Transverse colon (tissue), 4 donors: ENCODE results near the gene RNF115. TPM values are rescaled to one million over a fixed set of nuclear protein-coding genes. Genes with fewer than 3 reads are reported as not detected.

Experiments used
- DNase-seq: peaks from one replicate; pipeline ENCODE4 v3.0.0-alpha.2; 2019
- H3K27ac ChIP-seq, 4 donors: fragments of 200-600 bp; sonication (generic); 2 replicates each; pipeline ENCODE4 v1.5.1; 2016 to 2018; ENCODE audit warnings: inconsistent platforms in 4 of 4
- H3K27me3 ChIP-seq: fragments of 200-600 bp; sonication (generic); 2 replicates; pipeline ENCODE4 v1.5.1; 2017; ENCODE audit warnings: inconsistent platforms
- H3K36me3 ChIP-seq, 4 donors: fragments of 200-600 bp; sonication (generic); 2 replicates each; pipeline ENCODE4 v1.5.1; 2017 to 2019; ENCODE audit warnings: inconsistent platforms in 4 of 4
- H3K4me1 ChIP-seq, 4 donors: fragments of 200-600 bp; sonication (generic); 2 replicates each; pipeline ENCODE4 v1.5.1; 2017 to 2020; ENCODE audit warnings: inconsistent platforms in 4 of 4
- H3K4me3 ChIP-seq, 4 donors: fragments of 200-600 bp; sonication (generic); 1 replicate in 1 of 4; 2 replicates in 3 of 4; pipeline versions ENCODE4 v1.5.1 to v1.6.1; 2017 to 2019; ENCODE audit warnings: inconsistent platforms in 4 of 4
- H3K9me3 ChIP-seq, 2 donors: fragments of 200-600 bp; sonication (generic); 2 replicates each; pipeline ENCODE4 v1.5.1; 2017 to 2019; ENCODE audit warnings: inconsistent platforms in 2 of 2
- EP300 ChIP-seq: sonication (generic); formaldehyde crosslinking; IDR thresholded peaks from one replicate; pipeline ENCODE4 v1.6.1; 2017; ENCODE audit warnings: antibody characterized with exemption, low read depth
- POLR2A ChIP-seq: fragments of 450-650 bp; IDR thresholded peaks from one replicate; pipeline ENCODE4 v1.6.1; 2016; ENCODE audit warnings: antibody characterized with exemption, mild to moderate bottlenecking, moderate library complexity
- POLR2AphosphoS5 ChIP-seq, 3 donors: sonication (generic); formaldehyde crosslinking; IDR thresholded peaks; one replicate each; pipeline ENCODE4 v1.6.1; 2016; ENCODE audit warnings: antibody characterized with exemption in 3 of 3
- WGBS, 2 donors: methylation state at CpG; one replicate each; pipeline ENCODE4 v1.1.5; 2018; ENCODE audit warnings: low coverage in 1 of 2; 5-methylcytosine and 5-hydroxymethylcytosine counted together
- in situ Hi-C, 4 donors: fragments of 200-750 bp; cut with MboI; loops; one replicate each; pipeline versions ENCODE4 v1.15.0 to v1.15.1; 2017; ENCODE audit warnings: low sequenced_read_pairs in 3 of 4, low pct_ligation_motif_present in 1 of 4, low pct_unique_long_range_greater_than_20kb in 1 of 4
- intact Hi-C: fragments of 100-400 bp; cut with DNase I; formaldehyde crosslinking; loops from one replicate; pipeline ENCODE4 v1.15.1; 2023; ENCODE audit warnings: low total_unique reads
- total RNA-seq, 4 donors: library from RNA; depleted of rRNA; stranded (reverse); fragments of >200 nt; gene quantifications; one replicate each; pipeline ENCODE4 v1.1.0, GENCODE V29; 2016
- TF ChIP-seq, protein P1 (sequence below), 5 experiments: fragments of 200-600 bp in 3 of 5; fragments of 450-650 bp in 2 of 5; sonication (generic) in 3 of 5; IDR thresholded peaks; 1 replicate in 2 of 5; 2 replicates in 3 of 5; pipeline ENCODE4 v1.5.1; 2016 to 2017; ENCODE audit warnings: antibody characterized with exemption in 5 of 5, inconsistent platforms in 3 of 5, mild to moderate bottlenecking in 2 of 5, moderate library complexity in 1 of 5

Gene RNF115
- total RNA-seq, 4 donors from 2014 or later: 6.4 to 21.5 (median 13.3) TPM

GRCh38 chr1:145859491-145860023 lies 35.7 kb upstream of the RNF115 start:
- peaks cover 6 to 17% (median 13%) of the 10 kb centered on the region in 4 donors for H3K4me1 ChIP-seq
- peak; percentile 94 for DNase-seq
- TF ChIP-seq, protein P1, sequence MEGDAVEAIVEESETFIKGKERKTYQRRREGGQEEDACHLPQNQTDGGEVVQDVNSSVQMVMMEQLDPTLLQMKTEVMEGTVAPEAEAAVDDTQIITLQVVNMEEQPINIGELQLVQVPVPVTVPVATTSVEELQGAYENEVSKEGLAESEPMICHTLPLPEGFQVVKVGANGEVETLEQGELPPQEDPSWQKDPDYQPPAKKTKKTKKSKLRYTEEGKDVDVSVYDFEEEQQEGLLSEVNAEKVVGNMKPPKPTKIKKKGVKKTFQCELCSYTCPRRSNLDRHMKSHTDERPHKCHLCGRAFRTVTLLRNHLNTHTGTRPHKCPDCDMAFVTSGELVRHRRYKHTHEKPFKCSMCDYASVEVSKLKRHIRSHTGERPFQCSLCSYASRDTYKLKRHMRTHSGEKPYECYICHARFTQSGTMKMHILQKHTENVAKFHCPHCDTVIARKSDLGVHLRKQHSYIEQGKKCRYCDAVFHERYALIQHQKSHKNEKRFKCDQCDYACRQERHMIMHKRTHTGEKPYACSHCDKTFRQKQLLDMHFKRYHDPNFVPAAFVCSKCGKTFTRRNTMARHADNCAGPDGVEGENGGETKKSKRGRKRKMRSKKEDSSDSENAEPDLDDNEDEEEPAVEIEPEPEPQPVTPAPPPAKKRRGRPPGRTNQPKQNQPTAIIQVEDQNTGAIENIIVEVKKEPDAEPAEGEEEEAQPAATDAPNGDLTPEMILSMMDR (IDR thresholded peaks at IDR 0.05): peak in 2 of 5 experiments; percentile 25 to 26
- peak; percentile 61 for TF ChIP-seq POLR2A
- TF ChIP-seq EP300: no peak
- peak; percentile 53 to 82 (median 79) for TF ChIP-seq POLR2AphosphoS5 (IDR thresholded peaks at IDR 0.05)
- peak overlapping the region; percentile 64 to 89 (median 80) for H3K4me3 ChIP-seq
- H3K27ac ChIP-seq: peak overlapping the region; percentile 90 to 94 (median 92)
- in situ Hi-C loops (no loop called here), intact Hi-C loops (no loop called here)
- peaks cover 0 to 16% (median 4%) of the 10 kb centered on the region in 4 donors for H3K36me3 ChIP-seq
- 0% methylated on average over 23 of the region's 41 CpGs; no CpG with 5 or more reads in 1 of the 2 donors for WGBS, 2 donors
- no peaks in the 10 kb centered on the region for H3K27me3 ChIP-seq
- H3K9me3 ChIP-seq: no peaks in the 10 kb centered on the region

DNA sequence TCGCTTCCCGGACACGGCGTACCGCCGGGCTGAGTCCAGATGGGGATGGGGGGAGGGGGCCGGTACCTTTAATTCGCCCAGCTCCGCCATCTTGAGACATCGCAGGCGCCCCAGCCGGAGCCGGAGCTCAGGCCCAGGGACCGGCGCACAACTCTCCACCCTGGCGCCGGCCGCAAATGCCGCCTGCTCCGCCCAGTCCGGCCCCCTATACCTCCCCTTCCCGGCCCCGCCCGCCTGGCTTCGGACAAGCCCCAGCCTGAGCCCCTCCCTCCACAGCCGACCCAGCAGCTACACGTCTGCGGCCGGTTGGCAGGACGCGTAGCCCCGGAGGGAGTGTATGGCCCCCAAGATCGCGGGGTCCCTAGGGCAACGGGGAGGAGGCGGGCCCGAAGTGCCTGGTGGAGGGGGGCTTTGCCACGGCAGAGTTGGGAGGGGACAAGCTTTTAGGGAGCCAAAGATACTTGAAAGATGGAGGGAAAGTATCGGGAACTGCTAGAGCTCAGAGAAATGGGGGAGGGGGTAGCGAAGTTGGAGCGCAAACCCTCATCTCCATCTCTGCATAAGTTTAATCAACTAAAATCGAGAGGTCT lies 35.1 kb upstream of the RNF115 start, which contains the start of gene PIAS3:
Gene PIAS3, minus strand, starts transcription at position 181 of the 590 bp plus-strand sequence. Its CDS starts 91 bp downstream, at position 90.
- H3K4me1 ChIP-seq: peaks cover 6 to 17% (median 13%) of the 10 kb centered on the region in 4 donors
- DNase-seq: peak; percentile 97
- peaks cover 0 to 16% (median 4%) of the 10 kb centered on the region in 4 donors for H3K36me3 ChIP-seq
- TF ChIP-seq POLR2A: peak; percentile 81
- TF ChIP-seq, protein P1 (IDR thresholded peaks at IDR 0.05): no peak
- no peak for TF ChIP-seq EP300
- peak; percentile 92 to 95 (median 94) for TF ChIP-seq POLR2AphosphoS5 (IDR thresholded peaks at IDR 0.05)
- H3K4me3 ChIP-seq: peak within 1 kb of the TSS; percentile 64 to 89 (median 80)
- intact Hi-C loops: no loop called here
- 1% methylated on average over 36 of the region's 42 CpGs; no CpG with 5 or more reads in 1 of the 2 donors for WGBS, 2 donors
- H3K27me3 ChIP-seq: no peaks in the 10 kb centered on the region
- H3K9me3 ChIP-seq: no peaks in the 10 kb centered on the region
- in situ Hi-C loops: no loop called here
- H3K27ac ChIP-seq: peak within 1 kb of the TSS; percentile 90 to 94 (median 92)

GRCh38 chr1:145858238-145858900 lies 34.5 kb upstream of the RNF115 start:
- Histone ChIP-seq H3K27me3 (no peaks in the 10 kb centered on the region), H3K4me1 (peaks cover 6 to 17% (median 13%) of the 10 kb centered on the region in 4 donors), H3K4me3 (peak overlapping the region; percentile 64 to 89 (median 80)), H3K27ac (peak overlapping the region; percentile 90 to 94 (median 92)), H3K9me3 (no peaks in the 10 kb centered on the region), H3K36me3 (peaks cover 0 to 16% (median 6%) of the 10 kb centered on the region in 4 donors)
- DNase-seq: peak; percentile 75
- in situ Hi-C loops (no loop called here), intact Hi-C loops (no loop called here)
- 0% methylated on average over 3 to 17 of the region's 35 CpGs for WGBS, 2 donors
- TF ChIP-seq EP300 (no peak), POLR2A (no peak), POLR2AphosphoS5 (IDR thresholded peaks at IDR 0.05) (no peak)
- TF ChIP-seq, protein P1 (IDR thresholded peaks at IDR 0.05): no peak

DNA sequence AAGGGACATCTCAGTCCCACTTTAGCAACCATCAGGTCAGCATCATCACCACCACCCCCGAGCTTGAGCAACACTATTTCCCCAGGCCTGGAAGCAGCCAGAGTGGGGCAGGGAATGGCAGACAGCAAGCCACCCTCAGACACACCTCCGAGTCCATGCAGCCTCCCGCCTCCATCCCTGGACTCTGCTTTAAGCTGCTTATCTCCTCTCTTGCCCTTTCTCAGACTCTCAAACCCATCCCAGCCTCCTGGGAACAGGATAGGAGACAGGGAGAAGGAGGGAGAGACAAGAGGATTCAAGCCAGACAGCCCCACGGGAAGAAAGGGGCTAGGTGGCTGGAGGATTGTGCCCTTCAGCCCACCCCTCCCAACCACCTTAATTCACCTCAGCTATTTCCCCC lies 33.3 kb upstream of the RNF115 start:
- H3K4me1 ChIP-seq: peaks cover 6 to 17% (median 13%) of the 10 kb centered on the region in 4 donors
- no peaks in the 10 kb centered on the region for H3K9me3 ChIP-seq
- no peak overlapping the region for H3K27ac ChIP-seq
- peaks cover 0 to 26% (median 7%) of the 10 kb centered on the region in 4 donors for H3K36me3 ChIP-seq
- DNase-seq: no peak
- intact Hi-C loops: no loop called here
- no peaks in the 10 kb centered on the region for H3K27me3 ChIP-seq
- WGBS, 2 donors: 88% methylated on average over 4 of the region's 4 CpGs; no CpG with 5 or more reads in 1 of the 2 donors
- in situ Hi-C loops: no loop called here
- no peak for TF ChIP-seq POLR2AphosphoS5 (IDR thresholded peaks at IDR 0.05)
- TF ChIP-seq EP300: no peak
- H3K4me3 ChIP-seq: no peak overlapping the region
